Activated gamma-delta T cell treated with Interleukin-2 at 50 U/mL for 16 hours (primary cell): ENCODE measurements around the gene MCC.

Experiments
- DNase-seq: peaks from one replicate; pipeline ENCODE4 v3.0.0-alpha.2; 2020

MCC gene

GRCh38 chr5:113266913-113267227 lies 221.4 kb downstream of the MCC start:
- no peak for DNase-seq

GRCh38 chr5:113266227-113266912 lies 221.9 kb downstream of the MCC start:
- DNase-seq: no peak

- DNase-seq: no peak
These were observed 223.1 kb downstream of the MCC start for GRCh38 chr5:113265190-113265589.

GRCh38 chr5:113264046-113264445 lies 224.2 kb downstream of the MCC start:
- no peak for DNase-seq

- DNase-seq: no peak
These were observed 224.7 kb downstream of the MCC start for GRCh38 chr5:113263545-113263944.

- DNase-seq: no peak
These were observed 225.6 kb downstream of the MCC start for GRCh38 chr5:113262674-113263073.

- no peak for DNase-seq
These were observed 229.2 kb downstream of the MCC start for GRCh38 chr5:113259034-113259433.

GRCh38 chr5:113257545-113257944 lies 230.7 kb downstream of the MCC start:
- DNase-seq: no peak

- no peak for DNase-seq
These were observed 231.4 kb downstream of the MCC start for GRCh38 chr5:113256671-113257452.

- no peak for DNase-seq
These were observed 232.5 kb downstream of the MCC start for GRCh38 chr5:113255579-113256386.

GRCh38 chr5:113255105-113255504 lies 233.1 kb downstream of the MCC start:
- DNase-seq: no peak

- no peak for DNase-seq
These were observed 235.2 kb downstream of the MCC start for GRCh38 chr5:113253037-113253436.

GRCh38 chr5:113252066-113252465 lies 236.2 kb downstream of the MCC start:
- DNase-seq: no peak

- DNase-seq: no peak
These were observed 237.8 kb downstream of the MCC start for GRCh38 chr5:113250341-113250953.

GRCh38 chr5:113249206-113249605 lies 239.0 kb downstream of the MCC start:
- no peak for DNase-seq

- DNase-seq: no peak
These were observed 241.8 kb downstream of the MCC start for GRCh38 chr5:113246361-113246870.

- DNase-seq: no peak
These were observed 242.6 kb downstream of the MCC start for GRCh38 chr5:113245427-113246225.

- DNase-seq: no peak
These were observed 243.3 kb downstream of the MCC start for GRCh38 chr5:113244966-113245365.

- no peak for DNase-seq
These were observed 244.9 kb downstream of the MCC start for GRCh38 chr5:113243349-113243664.

GRCh38 chr5:113242481-113243348 lies 245.5 kb downstream of the MCC start:
- DNase-seq: no peak

- DNase-seq: no peak
These were observed 247.1 kb downstream of the MCC start for GRCh38 chr5:113240951-113241726.
